T-helper 1 cell treated with Interleukin-12 subunit alpha and Interleukin-12 subunit beta and Interleukin-4 antibody, amounts not matched to agents 30 μg/mL and 1 μg/mL, for 36 hours (primary cell): ENCODE measurements around the gene EFCAB6.

ENCODE experiments used
- H3K27ac Mint-ChIP-seq: one replicate; pipeline ENCODE4 v1.8.0; 2021; ENCODE audit warnings: mild to moderate bottlenecking, mixed read lengths
- H3K27me3 Mint-ChIP-seq: one replicate; pipeline ENCODE4 v1.8.0; 2021; ENCODE audit warnings: low read depth, mixed read lengths
- H3K36me3 Mint-ChIP-seq: one replicate; pipeline ENCODE4 v1.8.0; 2021; ENCODE audit warnings: low read depth, mixed read lengths
- H3K4me1 Mint-ChIP-seq: one replicate; pipeline ENCODE4 v1.8.0; 2021; ENCODE audit warnings: low read depth, mixed read lengths
- H3K4me3 Mint-ChIP-seq: one replicate; pipeline ENCODE4 v1.8.0; 2021; ENCODE audit warnings: mild to moderate bottlenecking, moderate library complexity, mixed read lengths
- H3K9me3 Mint-ChIP-seq: one replicate; pipeline ENCODE4 v1.8.0; 2021; ENCODE audit warnings: mixed read lengths

The EFCAB6 gene

DNA sequence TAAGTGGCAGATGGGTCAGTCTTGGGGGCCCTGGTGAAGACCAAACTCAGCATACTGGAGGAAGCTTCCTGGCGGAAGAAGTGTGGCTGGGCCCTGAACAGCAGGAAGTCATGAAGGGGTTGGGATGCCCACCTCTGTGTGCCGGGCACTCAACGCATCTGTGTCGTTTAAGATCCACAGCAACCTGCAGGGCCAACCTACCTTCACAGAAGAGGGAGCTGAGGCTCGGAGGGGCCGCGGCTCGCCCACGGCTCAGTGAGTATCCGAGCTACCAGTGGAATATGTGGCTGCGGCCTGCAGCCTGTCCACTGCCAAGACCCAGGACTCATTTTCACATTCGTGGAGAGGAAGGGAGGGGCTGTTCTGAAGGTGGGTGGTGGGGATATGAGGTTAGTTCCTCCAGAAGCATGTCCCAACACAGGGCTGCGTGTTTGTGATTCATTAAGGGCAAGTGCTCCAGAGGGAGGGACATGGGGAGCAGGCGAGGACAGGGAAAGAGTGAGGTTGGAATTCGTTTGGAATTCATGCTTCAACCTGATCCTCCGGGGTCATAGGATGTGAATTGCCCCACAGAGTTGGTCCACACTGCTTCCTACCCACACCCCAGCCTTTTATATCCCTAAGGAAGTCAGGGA, 300.7 kb downstream of the EFCAB6 start:
- H3K4me3 Mint-ChIP-seq: no peak overlapping the region
- H3K9me3 Mint-ChIP-seq: no peaks in the 10 kb centered on the region
- no peaks in the 10 kb centered on the region for H3K4me1 Mint-ChIP-seq
- no peaks in the 10 kb centered on the region for H3K36me3 Mint-ChIP-seq
- no peaks in the 10 kb centered on the region for H3K27me3 Mint-ChIP-seq
- no peak overlapping the region for H3K27ac Mint-ChIP-seq

DNA sequence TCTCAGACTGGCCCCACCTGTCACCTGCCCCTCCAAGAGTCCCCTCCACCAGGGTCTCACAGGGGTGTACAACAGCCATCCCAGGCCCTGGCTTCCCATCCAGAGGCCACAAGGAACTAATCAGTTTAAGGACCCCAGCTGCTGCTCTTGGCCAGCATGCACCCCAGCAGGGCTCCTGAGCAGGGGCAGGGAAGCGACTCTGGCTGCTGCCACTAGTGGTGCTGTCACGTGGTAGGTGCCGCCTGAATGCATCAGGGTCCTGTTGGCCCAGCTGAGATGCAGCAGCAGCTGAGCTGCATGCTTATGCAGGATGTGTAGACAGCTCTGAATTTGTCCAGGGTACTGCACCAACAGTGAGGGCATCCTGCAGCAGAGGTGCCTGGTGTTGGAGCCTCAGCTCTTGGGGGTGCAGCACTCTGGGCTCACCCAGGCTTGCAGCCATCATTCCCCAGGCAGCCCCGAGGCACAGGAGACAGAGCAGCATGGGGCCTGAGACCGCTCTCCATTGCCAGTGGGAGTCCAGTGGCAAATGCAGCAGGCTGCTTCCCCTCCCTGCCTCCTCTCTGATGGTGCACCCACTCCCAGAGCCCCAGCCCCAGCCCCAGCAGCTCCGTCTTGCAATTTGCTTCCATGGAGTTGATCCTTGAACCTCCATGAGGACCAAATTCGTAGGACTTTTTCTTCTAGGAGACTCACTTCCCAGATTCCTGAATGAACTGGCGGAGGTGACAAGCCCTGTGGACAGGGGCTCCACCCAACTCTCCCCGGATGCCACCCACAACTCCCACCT, 301.6 kb downstream of the EFCAB6 start:
- Mint-ChIP-seq H3K36me3 (no peaks in the 10 kb centered on the region), H3K27ac (no peak overlapping the region), H3K27me3 (no peaks in the 10 kb centered on the region)

DNA sequence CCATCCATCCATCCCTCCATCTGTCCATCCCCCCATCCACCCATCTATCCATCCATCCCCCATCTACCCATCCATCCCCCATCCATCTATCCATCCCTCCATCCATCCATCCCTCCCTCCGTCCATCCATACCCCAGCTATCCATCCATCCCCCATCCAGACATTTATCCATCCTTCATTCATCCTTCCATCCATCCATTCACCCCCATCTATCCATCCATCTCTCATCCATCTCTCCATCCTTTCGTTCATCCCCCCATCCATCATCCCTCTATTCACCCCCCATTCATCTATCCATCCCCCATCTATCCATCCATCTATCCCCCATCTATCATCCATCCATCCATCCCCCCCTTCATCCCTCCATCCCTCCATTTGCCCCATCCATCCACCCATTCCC, 302.8 kb downstream of the EFCAB6 start:
- Mint-ChIP-seq H3K27me3 (no peaks in the 10 kb centered on the region), H3K4me1 (no peaks in the 10 kb centered on the region), H3K36me3 (no peaks in the 10 kb centered on the region), H3K9me3 (no peaks in the 10 kb centered on the region), H3K27ac (no peak overlapping the region), H3K4me3 (no peak overlapping the region)

More for the DNA sequence above, 301.6 kb downstream of the EFCAB6 start:
- no peaks in the 10 kb centered on the region for H3K9me3 Mint-ChIP-seq
- no peaks in the 10 kb centered on the region for H3K4me1 Mint-ChIP-seq
- H3K4me3 Mint-ChIP-seq: no peak overlapping the region

DNA sequence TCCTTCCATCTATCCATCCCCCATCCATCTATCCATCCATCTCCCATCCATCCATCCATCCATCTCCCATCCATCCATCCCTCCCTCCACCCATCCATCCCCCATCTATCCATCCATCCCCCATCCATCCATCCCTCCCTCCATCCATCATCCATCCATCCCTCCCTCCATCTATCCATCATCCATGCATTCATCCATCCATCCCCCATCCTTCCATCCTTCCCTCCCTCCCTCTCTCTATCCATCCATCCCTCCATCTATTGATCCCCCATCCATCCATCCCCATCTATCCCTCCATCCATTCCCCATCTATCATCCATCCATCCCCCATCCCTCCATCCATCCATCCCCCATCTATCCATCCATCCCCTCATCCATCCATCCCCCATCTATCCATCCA, 303.6 kb downstream of the EFCAB6 start:
- Mint-ChIP-seq H3K36me3 (no peaks in the 10 kb centered on the region), H3K4me1 (no peaks in the 10 kb centered on the region), H3K4me3 (no peak overlapping the region), H3K27ac (no peak overlapping the region), H3K9me3 (no peaks in the 10 kb centered on the region), H3K27me3 (no peaks in the 10 kb centered on the region)

DNA sequence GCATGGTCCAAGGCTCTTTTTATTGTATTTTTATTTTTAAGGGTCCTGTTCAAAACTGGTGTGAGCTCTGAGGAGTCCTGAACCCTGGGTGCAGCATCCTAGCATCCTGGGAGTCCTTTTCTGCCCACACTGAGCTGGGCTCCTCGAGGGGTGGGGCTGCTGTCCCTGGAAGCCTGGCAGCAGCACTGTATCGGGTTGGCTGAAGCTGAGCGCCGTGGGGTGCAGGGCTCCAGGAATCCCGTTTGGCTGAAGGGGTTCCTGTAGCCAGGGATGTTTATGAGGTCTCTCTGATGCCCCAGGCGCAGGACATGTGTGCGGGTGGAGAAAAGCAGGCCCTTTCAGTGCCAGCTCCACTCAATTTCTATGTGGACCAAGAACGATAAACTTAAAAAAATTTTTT, 304.9 kb downstream of the EFCAB6 start:
- no peaks in the 10 kb centered on the region for H3K4me1 Mint-ChIP-seq

DNA sequence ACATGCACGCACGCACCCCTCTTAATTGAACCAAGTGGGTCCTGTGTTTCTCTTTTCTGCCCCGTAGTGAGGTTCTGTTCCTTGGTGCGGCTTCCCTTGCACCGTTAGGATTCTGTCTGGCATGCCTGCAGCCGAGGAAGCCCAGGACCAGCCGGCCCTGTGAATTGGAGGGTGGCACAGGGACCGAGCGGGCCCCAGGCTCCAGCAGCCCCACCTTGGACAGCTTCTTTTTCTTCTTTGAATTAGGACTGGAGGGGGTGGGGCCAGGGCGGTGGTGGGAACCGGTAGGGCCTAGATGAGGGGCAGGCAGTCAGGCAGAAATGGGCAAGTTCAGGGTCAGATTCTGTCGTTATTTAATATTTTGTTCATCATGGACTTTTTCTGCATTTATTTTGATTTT, 305.6 kb downstream of the EFCAB6 start:
- Mint-ChIP-seq H3K36me3 (no peaks in the 10 kb centered on the region), H3K4me1 (no peaks in the 10 kb centered on the region), H3K4me3 (no peak overlapping the region), H3K27ac (no peak overlapping the region), H3K9me3 (no peaks in the 10 kb centered on the region), H3K27me3 (no peaks in the 10 kb centered on the region)

More for the DNA sequence above, 304.9 kb downstream of the EFCAB6 start:
- Mint-ChIP-seq H3K9me3 (no peaks in the 10 kb centered on the region), H3K4me3 (no peak overlapping the region), H3K36me3 (no peaks in the 10 kb centered on the region), H3K27ac (no peak overlapping the region), H3K27me3 (no peaks in the 10 kb centered on the region)

DNA sequence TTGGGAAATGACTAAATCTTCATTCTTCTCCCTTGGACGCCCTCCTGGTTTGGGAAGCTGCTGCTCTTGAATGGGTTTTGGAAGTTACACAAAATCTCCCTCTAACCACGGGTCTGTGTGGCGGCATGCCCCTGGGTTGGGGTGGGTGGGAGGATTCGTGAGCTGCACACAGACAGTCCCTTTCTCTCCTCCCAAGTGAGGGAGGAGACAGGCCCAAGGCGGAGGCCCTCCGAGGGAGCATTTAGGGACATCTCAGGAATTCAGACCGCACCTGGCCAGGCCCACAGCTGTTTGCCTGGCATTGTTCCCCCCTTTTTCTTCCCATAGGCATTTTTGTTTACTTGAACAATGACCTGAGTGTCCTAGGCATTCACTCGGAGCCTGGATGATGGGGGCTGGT, 306.2 kb downstream of the EFCAB6 start:
- Mint-ChIP-seq H3K36me3 (no peaks in the 10 kb centered on the region), H3K4me1 (no peaks in the 10 kb centered on the region), H3K9me3 (no peaks in the 10 kb centered on the region), H3K27me3 (no peaks in the 10 kb centered on the region), H3K4me3 (no peak overlapping the region), H3K27ac (no peak overlapping the region)

DNA sequence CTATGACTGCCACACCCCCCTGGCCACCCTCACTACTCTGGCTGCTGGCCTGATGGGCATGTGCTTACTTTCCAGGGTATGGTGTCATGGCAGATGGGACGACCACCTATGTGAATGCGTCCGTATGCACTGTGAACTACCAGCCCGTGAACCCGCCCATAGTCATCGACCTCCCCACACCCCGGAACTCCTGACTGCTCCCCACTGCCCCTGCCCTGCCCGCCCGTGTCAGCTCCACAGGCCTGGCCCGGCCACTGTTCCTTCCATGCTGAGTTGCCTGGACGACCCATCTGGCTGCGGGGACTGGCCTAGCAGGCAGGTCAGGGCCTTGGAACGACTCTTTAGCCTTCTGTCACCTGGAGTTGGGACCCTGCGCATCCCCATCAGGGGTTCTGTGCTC, 306.7 kb downstream of the EFCAB6 start:
- Mint-ChIP-seq H3K4me1 (no peaks in the 10 kb centered on the region), H3K9me3 (no peaks in the 10 kb centered on the region), H3K27ac (no peak overlapping the region), H3K36me3 (no peaks in the 10 kb centered on the region), H3K27me3 (no peaks in the 10 kb centered on the region), H3K4me3 (no peak overlapping the region)

DNA sequence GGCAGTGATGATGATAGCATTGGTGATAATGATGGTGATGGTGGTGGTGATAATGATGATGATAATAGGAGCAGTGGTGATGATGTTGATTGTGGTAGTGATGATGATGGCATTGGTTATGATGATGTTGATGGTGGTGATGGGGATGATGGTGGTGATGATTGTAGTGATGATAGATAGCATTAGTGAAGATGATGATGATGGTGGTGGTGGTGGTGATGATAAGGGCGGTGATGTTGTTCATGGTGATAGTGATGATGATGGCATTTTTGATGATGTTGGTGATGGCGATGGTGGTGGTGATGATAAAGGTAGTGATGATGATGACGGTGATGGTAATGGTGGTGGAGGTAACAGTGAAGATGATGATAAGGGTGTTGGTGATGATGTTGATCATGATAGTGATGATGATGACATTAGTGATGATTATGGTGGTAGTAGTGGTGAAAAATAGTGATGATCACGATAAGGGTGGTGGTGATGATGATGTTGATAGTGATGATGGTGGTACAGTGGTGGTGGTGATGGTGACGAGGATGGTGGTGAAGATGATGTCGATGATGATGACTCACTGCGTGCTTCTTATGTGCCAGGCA, 307.3 kb downstream of the EFCAB6 start:
- Mint-ChIP-seq H3K36me3 (no peaks in the 10 kb centered on the region), H3K9me3 (no peaks in the 10 kb centered on the region), H3K4me3 (no peak overlapping the region), H3K27ac (no peak overlapping the region), H3K27me3 (no peaks in the 10 kb centered on the region), H3K4me1 (no peaks in the 10 kb centered on the region)

DNA sequence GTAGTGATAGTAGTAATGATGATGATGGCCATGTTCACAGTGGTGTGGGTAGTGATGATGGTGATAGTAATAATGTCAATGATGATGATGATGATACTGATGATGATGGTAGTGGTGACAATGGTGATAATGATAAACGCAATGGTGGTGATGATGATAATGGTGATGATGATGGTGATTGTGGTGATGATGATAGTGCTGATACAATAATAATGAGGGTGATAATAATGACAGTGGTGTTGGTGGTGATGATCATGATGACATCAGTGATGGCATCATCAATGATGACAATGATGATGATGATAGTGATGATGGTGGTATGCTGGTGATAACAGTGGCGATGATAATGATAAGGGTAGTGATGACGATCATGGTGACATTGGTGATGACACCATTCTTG, 308.0 kb downstream of the EFCAB6 start:
- H3K27me3 Mint-ChIP-seq: no peaks in the 10 kb centered on the region
- H3K9me3 Mint-ChIP-seq: no peaks in the 10 kb centered on the region
- H3K4me1 Mint-ChIP-seq: no peaks in the 10 kb centered on the region
- no peaks in the 10 kb centered on the region for H3K36me3 Mint-ChIP-seq
- no peak overlapping the region for H3K4me3 Mint-ChIP-seq
- H3K27ac Mint-ChIP-seq: no peak overlapping the region

DNA sequence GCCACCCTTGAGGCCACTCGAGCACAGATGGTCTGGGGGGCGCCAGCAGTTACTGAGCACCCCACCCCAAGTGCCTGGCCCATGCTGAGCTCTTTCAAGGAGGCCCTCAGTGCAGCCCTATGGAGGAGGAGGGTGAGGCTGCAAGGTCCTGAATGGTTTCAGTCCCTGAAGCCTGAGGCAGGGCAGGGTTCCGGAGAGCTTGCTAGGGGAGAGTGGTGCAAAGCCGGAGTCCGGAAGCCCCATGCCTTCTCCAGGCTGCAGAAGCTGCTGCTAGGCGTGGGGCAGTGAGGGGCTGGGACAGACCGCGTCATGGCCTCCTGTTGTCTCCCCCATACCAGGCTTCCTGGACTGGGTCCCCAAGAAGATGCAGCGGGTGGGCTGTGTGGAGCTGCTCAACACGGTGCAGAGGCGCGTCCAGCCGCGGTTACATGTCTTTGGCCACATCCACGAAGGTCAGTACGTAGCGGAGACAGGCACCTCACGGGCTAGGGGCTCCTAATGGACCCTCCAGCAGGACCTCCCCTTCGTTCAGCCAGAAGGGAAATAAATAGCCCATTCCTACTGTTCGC, 309.7 kb downstream of the EFCAB6 start:
- Mint-ChIP-seq H3K36me3 (no peaks in the 10 kb centered on the region), H3K27ac (no peak overlapping the region), H3K4me1 (no peaks in the 10 kb centered on the region), H3K9me3 (peaks cover 1% of the 10 kb centered on the region), H3K4me3 (no peak overlapping the region), H3K27me3 (no peaks in the 10 kb centered on the region)

DNA sequence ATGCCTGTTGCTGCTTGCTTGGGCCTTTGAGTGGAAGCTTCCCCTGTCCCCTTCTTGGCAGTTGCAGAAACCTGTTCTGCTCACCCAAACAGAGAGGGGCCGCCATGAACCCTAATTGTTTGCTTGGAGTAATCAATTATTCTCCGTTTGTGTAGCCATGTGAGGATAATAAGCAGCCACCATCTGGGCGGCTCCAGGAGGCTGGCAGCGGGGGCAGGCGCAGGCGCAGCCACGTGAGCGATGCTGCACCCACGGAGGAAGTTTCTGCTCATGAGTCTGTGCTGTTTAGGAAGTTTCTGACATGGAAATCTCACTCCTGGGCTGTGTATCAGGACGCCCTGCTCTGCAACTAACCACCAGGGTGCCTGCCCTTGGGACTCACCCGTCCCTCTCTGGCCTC, 310.2 kb downstream of the EFCAB6 start:
- H3K4me3 Mint-ChIP-seq: no peak overlapping the region
- H3K4me1 Mint-ChIP-seq: no peaks in the 10 kb centered on the region
- H3K9me3 Mint-ChIP-seq: peaks cover 6% of the 10 kb centered on the region
- no peaks in the 10 kb centered on the region for H3K36me3 Mint-ChIP-seq
- H3K27ac Mint-ChIP-seq: no peak overlapping the region
- H3K27me3 Mint-ChIP-seq: no peaks in the 10 kb centered on the region

DNA sequence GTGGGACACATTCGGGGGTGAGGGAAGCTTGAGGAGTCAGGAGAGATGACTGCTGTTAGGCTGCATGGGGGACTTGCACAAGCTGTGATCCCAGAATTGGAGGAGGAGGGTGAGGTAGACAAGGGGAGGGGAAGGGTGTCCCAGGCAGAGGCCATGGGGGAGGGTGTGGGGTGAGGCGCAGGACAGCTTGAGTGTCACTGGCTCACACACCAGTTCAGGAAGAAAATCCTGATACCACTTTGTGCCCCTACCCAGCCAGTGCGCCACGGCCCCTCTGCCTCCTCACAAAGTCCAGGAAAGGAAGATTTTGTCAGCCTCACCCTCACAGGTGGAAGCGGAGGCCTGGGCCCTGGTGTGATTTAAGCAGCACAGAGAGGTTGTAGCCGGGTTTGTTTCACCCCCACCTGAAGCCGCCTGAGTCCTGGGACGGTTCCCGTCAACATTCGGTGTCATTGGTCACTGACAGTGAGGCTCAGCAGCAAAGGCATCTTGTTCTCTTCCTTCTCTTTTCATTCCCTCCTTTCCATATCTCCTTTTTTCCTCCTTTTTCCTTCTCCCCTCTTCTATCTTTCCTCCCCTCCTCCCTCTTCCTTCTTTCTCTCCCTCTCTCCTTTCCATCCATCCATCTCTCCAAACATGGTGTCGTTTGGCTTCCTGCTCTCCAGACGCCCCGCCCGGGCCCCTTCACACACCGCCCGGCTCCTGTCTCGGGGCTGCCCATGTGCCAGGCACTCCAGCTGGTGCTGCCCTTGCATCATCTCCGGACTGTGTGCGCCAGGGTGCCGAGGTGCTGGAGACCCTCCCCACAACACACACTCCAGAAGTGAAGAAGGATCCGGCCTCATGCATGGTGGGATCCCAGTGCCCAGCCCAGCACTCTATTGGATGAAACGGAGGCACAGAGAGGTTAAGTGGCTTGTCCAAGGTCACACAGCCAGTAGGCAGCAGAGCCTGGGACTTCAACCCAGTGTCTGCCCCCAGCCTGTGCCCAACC, 311.0 kb downstream of the EFCAB6 start:
- Mint-ChIP-seq H3K4me1 (no peaks in the 10 kb centered on the region), H3K27ac (no peak overlapping the region), H3K27me3 (no peaks in the 10 kb centered on the region), H3K36me3 (no peaks in the 10 kb centered on the region), H3K9me3 (peaks cover 6% of the 10 kb centered on the region), H3K4me3 (no peak overlapping the region)

DNA sequence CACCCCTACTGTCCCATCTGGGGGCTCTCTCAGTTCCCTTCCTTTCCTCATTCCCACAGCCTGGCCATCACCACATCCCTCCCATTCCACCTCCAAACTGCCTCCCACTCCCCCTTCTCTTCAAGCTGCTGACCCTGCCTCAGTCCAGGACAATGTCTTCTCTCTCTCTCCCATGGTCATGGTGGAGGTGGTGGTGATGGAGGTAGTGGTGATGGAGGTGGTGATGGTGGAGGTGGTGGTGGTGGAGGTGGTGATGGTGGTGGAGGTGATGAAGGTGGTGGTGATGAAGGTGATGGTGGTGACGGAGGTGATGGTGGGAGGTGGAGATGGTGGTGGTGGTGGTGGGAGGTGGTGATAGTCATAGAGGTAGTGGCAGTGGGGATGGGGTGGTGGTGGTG, 313.2 kb downstream of the EFCAB6 start:
- Mint-ChIP-seq H3K4me3 (no peak overlapping the region), H3K36me3 (no peaks in the 10 kb centered on the region), H3K9me3 (peaks cover 6% of the 10 kb centered on the region), H3K27me3 (no peaks in the 10 kb centered on the region), H3K27ac (no peak overlapping the region), H3K4me1 (no peaks in the 10 kb centered on the region)
